Stimulated activated CD8-positive, alpha-beta memory T cell treated with anti-CD3 and anti-CD28 coated beads, Interleukin-2, amount 100 ng/mL, for 48 hours (primary cell): ENCODE data around the gene NRGN.
A peak's percentile ranks its signal among the peaks of the same experiment; 100 is the strongest.

Experiments used
- DNase-seq, 2 donors: peaks; one replicate each; pipeline ENCODE4 v3.0.0-alpha.2; 2020; ENCODE audit warnings: low read depth in 2 of 2

Gene NRGN

GRCh38 chr11:124739479-124740276, at the start of gene NRGN:
NRGN (plus strand) TSS chr11:124739942; CDS start chr11:124740085, 143 bp downstream.
- peak; percentile 76 to 84 for DNase-seq

GRCh38 chr11:124693142-124693541, 46.6 kb upstream of the NRGN start:
- no peak for DNase-seq

- DNase-seq = no peak
Measured at GRCh38 chr11:124699547-124699946, 40.2 kb upstream of the NRGN start.

- DNase-seq = no peak
Measured at GRCh38 chr11:124700028-124700427, 39.7 kb upstream of the NRGN start.

GRCh38 chr11:124707829-124708228, 31.9 kb upstream of the NRGN start:
- DNase-seq = no peak

GRCh38 chr11:124712392-124712791, 27.4 kb upstream of the NRGN start:
- DNase-seq = no peak

GRCh38 chr11:124716591-124716990, 23.2 kb upstream of the NRGN start:
- no peak for DNase-seq

GRCh38 chr11:124717421-124717785, 22.3 kb upstream of the NRGN start:
- DNase-seq = no peak

GRCh38 chr11:124717786-124718651, 21.7 kb upstream of the NRGN start:
- peak in 1 of 2 donors; percentile 2 for DNase-seq

GRCh38 chr11:124718801-124719200, 20.9 kb upstream of the NRGN start:
- DNase-seq = no peak

GRCh38 chr11:124719534-124719933, 20.2 kb upstream of the NRGN start:
- DNase-seq = no peak

GRCh38 chr11:124722176-124722575, 17.6 kb upstream of the NRGN start:
- no peak for DNase-seq

- DNase-seq = no peak
Measured at GRCh38 chr11:124724979-124725718, 14.6 kb upstream of the NRGN start.

GRCh38 chr11:124725719-124726105, 14.0 kb upstream of the NRGN start:
- DNase-seq = no peak

GRCh38 chr11:124727474-124727873, 12.3 kb upstream of the NRGN start:
- DNase-seq = no peak

- no peak for DNase-seq
Measured at GRCh38 chr11:124728134-124728533, 11.6 kb upstream of the NRGN start.

- DNase-seq = no peak
Measured at GRCh38 chr11:124729571-124729970, 10.2 kb upstream of the NRGN start.

- DNase-seq = no peak
Measured at GRCh38 chr11:124732230-124732629, 7.5 kb upstream of the NRGN start.

- no peak for DNase-seq
Measured at GRCh38 chr11:124736736-124737135, 3.0 kb upstream of the NRGN start.

GRCh38 chr11:124737638-124738305, 2.0 kb upstream of the NRGN start:
- no peak for DNase-seq

GRCh38 chr11:124738713-124739478, 846 bp upstream of the NRGN start:
- no peak for DNase-seq
